ENCODE results near the gene CD207. TPM values are rescaled to one million over a fixed set of nuclear protein-coding genes. Genes with fewer than 3 reads are reported as not detected.
"Not testable (repeated sequence)": the region's sequence is repeated elsewhere in the genome, so short reads cannot be mapped to it uniquely, and the experiment has no call there.

CD207 gene
- total RNA-seq, 2 donors from 2014 or later = not detected

- ATAC-seq (no peak), DNase-seq (ENCODE audit: low spot score in 2 of 2) (no peak)
- Mint-ChIP-seq H3K27ac (no peak overlapping the region), H3K9me3 (peaks cover 0 to 5% of the 10 kb centered on the region in 2 donors), H3K36me3 (no peaks in the 10 kb centered on the region)
These were observed 26.3 kb downstream of the CD207 start for GRCh38 chr2:70808983-70809958.

GRCh38 chr2:70807828-70808118 lies 27.8 kb downstream of the CD207 start:
- DNase-seq (ENCODE audit: low spot score in 2 of 2) (no peak), ATAC-seq (no peak)
- Mint-ChIP-seq H3K36me3 (no peaks in the 10 kb centered on the region), H3K27ac (no peak overlapping the region), H3K9me3 (peaks cover 0 to 1% of the 10 kb centered on the region in 2 donors)

GRCh38 chr2:70807102-70807827 lies 28.4 kb downstream of the CD207 start:
- DNase-seq (ENCODE audit: low spot score in 2 of 2) (no peak), ATAC-seq (no peak)
- no peaks in the 10 kb centered on the region for H3K36me3 Mint-ChIP-seq
- H3K9me3 Mint-ChIP-seq = no peaks in the 10 kb centered on the region
- no peak overlapping the region for H3K27ac Mint-ChIP-seq

- Mint-ChIP-seq H3K9me3 (no peaks in the 10 kb centered on the region), H3K27ac (no peak overlapping the region), H3K36me3 (no peaks in the 10 kb centered on the region)
- no peak for DNase-seq (ENCODE audit: low spot score in 2 of 2)
- ATAC-seq = no peak
These were observed 29.0 kb downstream of the CD207 start for GRCh38 chr2:70806620-70807019.

- no peak for DNase-seq (ENCODE audit: low spot score in 2 of 2)
- Mint-ChIP-seq H3K9me3 (no peaks in the 10 kb centered on the region), H3K36me3 (no peaks in the 10 kb centered on the region), H3K27ac (no peak overlapping the region)
- no peak for ATAC-seq
These were observed 29.6 kb downstream of the CD207 start for GRCh38 chr2:70806013-70806412.

GRCh38 chr2:70801607-70802263 lies 33.9 kb downstream of the CD207 start:
- DNase-seq (ENCODE audit: low spot score in 2 of 2) (no peak), ATAC-seq (no peak)
- Mint-ChIP-seq H3K36me3 (peaks cover 5 to 24% of the 10 kb centered on the region in 2 donors), H3K27ac (no peak overlapping the region), H3K9me3 (peaks cover 0 to 7% of the 10 kb centered on the region in 2 donors)

- H3K9me3 Mint-ChIP-seq = peaks cover 0 to 7% of the 10 kb centered on the region in 2 donors
- ATAC-seq (no peak), DNase-seq (ENCODE audit: low spot score in 2 of 2) (no peak)
- H3K36me3 Mint-ChIP-seq = peaks cover 5 to 24% of the 10 kb centered on the region in 2 donors
- no peak overlapping the region for H3K27ac Mint-ChIP-seq
These were observed 35.9 kb downstream of the CD207 start for GRCh38 chr2:70799706-70800105.

- not testable (repeated sequence) for H3K9me3 Mint-ChIP-seq; DNase-seq (ENCODE audit: low spot score in 2 of 2); H3K27ac Mint-ChIP-seq; ATAC-seq
- peaks cover 5 to 24% of the 10 kb centered on the region in 2 donors for H3K36me3 Mint-ChIP-seq
These were observed 37.6 kb downstream of the CD207 start for GRCh38 chr2:70797996-70798395.

- Mint-ChIP-seq H3K27ac (no peak overlapping the region), H3K9me3 (peaks cover 0 to 7% of the 10 kb centered on the region in 2 donors), H3K36me3 (peaks cover 5 to 24% of the 10 kb centered on the region in 2 donors)
- DNase-seq (ENCODE audit: low spot score in 2 of 2) (no peak), ATAC-seq (no peak)
These were observed 38.1 kb downstream of the CD207 start for GRCh38 chr2:70797506-70797905.

GRCh38 chr2:70796262-70796661 lies 39.4 kb downstream of the CD207 start:
- ATAC-seq = no peak
- no peak for DNase-seq (ENCODE audit: low spot score in 2 of 2)
- Mint-ChIP-seq H3K9me3 (peaks cover 0 to 7% of the 10 kb centered on the region in 2 donors), H3K36me3 (peaks cover 5 to 25% of the 10 kb centered on the region in 2 donors), H3K27ac (no peak overlapping the region)

- Mint-ChIP-seq H3K27ac (no peak overlapping the region), H3K9me3 (peaks cover 0 to 7% of the 10 kb centered on the region in 2 donors), H3K36me3 (peaks cover 5 to 25% of the 10 kb centered on the region in 2 donors)
- ATAC-seq (no peak), DNase-seq (ENCODE audit: low spot score in 2 of 2) (no peak)
These were observed 40.2 kb downstream of the CD207 start for GRCh38 chr2:70795164-70795995.

- Mint-ChIP-seq H3K27ac (no peak overlapping the region), H3K36me3 (peaks cover 0 to 17% of the 10 kb centered on the region in 2 donors), H3K9me3 (no peaks in the 10 kb centered on the region)
- no peak for ATAC-seq
- no peak for DNase-seq (ENCODE audit: low spot score in 2 of 2)
These were observed 42.2 kb downstream of the CD207 start for GRCh38 chr2:70793450-70793849.

GRCh38 chr2:70790136-70790828 lies 45.3 kb downstream of the CD207 start, which contains the start of gene FIGLA:
TSS of gene FIGLA (minus strand) at chr2:70790643. CDS start at chr2:70790638, 5 bp downstream.
- DNase-seq (ENCODE audit: low spot score in 2 of 2) (peak in 1 of 2 donors; percentile 20), ATAC-seq (peak; percentile 4 to 19)
- Mint-ChIP-seq H3K9me3 (no peaks in the 10 kb centered on the region), H3K36me3 (peaks cover 0 to 11% of the 10 kb centered on the region in 2 donors), H3K27ac (peak within 1 kb of the TSS in 1 of 2 donors; percentile 70)

GRCh38 chr2:70789304-70790135 lies 46.1 kb downstream of the CD207 start:
- H3K36me3 Mint-ChIP-seq = peaks cover 0 to 11% of the 10 kb centered on the region in 2 donors
- peak overlapping the region in 1 of 2 donors; percentile 70 for H3K27ac Mint-ChIP-seq
- peak; percentile 85 to 89 for ATAC-seq

More at GRCh38 chr2:70789304-70790135, 46.1 kb downstream of the CD207 start:
- H3K9me3 Mint-ChIP-seq = no peaks in the 10 kb centered on the region
- DNase-seq (ENCODE audit: low spot score in 2 of 2) = peak; percentile 68 to 81

Measured in activated naive CD4-positive, alpha-beta T cell treated with anti-CD3 and anti-CD28 coated beads, Interleukin-2, amount 50 U/mL, for 72 hours (primary cell).